ENCODE results near the gene PKDCC.
"Not testable (repeated sequence)": the region's sequence is repeated elsewhere in the genome, so short reads cannot be mapped to it uniquely, and the experiment has no call there.

Gene PKDCC

DNA sequence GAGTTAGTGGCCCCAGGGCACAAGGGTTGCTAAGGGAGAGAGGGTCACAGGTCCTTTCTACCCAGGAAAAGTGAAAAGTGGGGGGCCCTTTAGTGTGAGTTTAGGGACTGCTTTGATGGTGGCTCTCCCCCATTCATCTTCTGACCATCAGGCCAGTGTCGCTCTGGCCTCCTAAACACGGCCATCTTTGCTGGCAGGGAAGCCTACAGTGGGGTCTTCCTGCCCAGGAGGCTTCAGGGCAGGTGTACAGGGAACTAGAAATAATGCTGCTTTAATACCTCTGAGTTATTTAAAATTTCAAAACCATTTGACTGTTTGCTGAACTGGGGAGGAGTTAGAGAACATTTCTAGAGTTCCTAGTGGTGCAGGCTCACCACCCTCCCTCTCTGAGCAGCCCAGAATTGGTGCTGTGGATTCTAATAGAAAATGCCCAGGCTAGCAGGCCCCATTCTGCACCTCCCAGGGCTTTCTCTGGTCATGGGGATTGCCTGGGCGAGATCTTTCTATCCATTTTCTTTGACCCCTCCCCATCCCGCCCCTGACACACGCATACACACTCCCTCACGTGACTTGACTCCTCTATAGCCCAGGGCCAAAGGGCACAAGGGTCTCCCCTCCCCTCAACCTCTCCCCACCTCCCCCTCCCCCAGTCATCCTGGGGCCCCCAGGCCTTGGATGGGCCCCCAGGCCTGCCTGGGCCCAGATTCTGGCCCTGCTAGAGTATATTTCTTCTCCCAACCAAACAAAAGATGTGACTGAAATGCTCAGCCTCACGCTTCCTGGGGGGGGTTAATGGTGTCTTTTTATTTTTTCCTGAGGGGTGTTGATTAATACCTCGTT, 3.1 kb downstream of the PKDCC start:
- no peak for FAIRE-seq

GRCh38 chr2:42051543-42052235, 3.9 kb downstream of the PKDCC start:
- no peak for FAIRE-seq

- FAIRE-seq = no peak
Observed at GRCh38 chr2:42052702-42053481, 5.1 kb downstream of the PKDCC start.

DNA sequence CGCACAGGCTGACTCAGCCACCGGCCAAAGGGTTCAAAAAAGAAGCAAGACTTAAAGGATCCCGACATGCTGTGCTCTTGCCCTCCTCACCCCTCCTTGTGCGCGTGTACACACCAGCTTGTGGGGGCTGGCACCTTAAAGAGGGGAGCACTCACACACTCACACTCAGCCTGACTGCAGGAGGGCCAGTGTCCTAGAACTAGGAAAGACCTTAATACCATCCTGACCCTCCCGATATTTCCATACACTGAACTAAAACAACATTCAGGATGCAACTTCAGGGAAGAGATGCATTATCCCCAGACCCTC, 5.6 kb downstream of the PKDCC start:
- no peak for FAIRE-seq

GRCh38 chr2:42053791-42054701, 6.2 kb downstream of the PKDCC start:
- no peak for FAIRE-seq

DNA sequence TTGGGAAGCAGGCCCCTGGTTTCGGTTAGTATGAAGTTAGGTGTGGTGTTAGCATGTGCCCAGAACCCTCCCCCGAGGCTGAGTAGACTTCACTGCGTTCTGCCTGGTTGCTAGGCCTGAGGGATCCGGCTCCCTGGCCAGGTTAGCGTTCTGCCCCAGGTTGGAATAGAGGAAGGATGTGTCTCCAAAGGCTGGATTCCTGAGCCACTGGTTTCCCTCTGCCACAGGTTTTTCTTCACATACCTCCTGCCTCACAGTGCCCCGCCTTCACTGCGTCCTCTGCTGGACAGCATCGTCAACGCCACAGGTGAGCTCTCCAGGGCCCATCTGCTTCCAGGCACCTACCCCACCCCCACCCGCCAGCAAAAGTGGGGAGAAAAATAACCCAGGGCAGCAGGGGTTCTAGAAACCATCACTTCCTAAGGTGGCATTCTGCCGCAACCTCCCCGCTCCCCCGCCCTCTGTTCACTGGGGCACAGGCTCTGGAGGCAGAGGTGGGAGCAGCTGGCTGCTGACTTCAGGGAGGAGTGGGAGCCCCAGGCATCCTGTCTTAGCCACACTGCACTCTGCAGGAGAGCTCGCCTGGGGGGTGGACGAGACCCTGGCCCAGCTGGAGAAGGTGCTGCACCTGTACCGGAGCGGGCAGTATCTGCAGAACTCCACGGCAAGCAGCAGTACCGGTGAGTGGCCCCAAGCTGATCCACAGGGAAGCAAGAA, 7.1 kb downstream of the PKDCC start:
- FAIRE-seq = no peak

DNA sequence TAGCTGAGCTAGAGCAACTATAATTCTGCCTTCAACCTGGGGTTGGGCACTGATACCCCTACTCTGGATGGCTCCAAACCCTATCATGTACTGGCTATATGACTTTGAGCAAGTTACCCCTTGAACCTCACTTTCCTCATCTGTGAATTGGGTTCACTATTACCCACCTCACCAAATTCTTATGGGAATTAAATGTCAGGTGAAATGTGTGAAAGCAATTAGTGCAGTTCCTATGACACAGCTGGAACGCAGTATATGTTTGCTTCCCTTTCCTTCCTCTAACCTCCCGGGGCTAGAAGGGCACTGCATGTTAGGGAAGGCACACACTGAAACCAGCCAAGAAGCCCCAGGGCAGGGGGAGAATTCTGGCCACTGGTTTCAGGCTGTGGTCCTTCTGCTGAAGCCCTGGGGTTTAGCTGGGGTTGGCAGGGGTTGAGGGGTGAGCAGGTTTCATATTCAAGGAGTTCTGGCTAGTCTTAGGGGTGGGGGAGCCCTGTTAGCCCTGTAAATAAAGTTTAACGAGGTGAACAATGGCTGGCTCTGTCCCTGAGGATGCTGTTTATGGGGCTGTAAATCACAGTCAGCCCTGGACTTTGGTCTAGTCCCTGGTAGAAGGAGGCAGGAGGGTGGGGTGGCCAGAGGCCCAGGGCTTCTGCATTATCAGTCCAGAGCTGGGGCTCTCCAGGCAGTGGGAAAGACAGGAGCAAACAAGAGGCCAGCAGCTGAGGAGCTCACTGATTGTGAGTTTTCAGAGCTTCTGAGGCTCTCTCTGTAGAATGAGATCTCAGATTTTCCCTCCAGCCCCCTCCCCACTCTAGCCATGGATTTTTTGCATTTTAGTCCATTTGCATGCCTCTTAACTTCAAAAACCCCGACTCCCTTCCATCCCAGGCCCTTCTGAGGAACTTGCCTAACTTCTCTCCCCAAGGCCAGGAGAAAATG, 8.0 kb downstream of the PKDCC start:
- FAIRE-seq = no peak

DNA sequence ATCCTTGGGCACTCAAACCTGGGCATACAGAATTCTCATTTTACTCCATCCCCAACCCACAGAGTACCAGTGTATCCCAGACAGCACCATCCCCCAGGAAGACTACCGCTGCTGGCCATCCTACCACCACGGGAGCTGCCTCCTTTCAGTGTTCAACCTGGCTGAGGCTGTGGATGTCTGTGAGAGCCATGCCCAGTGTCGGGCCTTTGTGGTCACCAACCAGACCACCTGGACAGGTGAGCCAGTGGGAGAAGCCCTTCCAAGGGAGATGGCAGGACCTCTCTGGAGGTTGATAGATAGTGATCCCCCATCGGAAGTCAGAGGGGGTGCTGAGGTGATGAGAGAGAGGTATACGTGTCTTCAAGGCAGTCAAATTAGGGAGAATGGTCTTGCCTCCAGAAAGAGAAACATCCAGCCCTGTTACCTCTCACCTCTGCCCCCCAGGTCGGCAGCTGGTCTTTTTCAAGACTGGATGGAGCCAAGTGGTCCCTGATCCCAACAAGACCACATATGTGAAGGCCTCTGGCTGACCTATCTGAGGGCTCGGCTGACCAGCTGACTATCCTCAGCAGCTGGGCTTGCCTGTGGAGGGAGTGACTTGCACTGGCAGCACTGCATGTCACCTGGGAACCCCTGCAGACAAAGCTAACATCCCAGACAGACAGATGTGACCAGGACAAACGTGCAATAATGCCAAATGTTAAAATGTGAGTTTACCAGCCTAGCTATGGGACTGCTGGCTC, 9.5 kb downstream of the PKDCC start:
- no peak for FAIRE-seq

- FAIRE-seq = no peak
Observed at GRCh38 chr2:42057902-42058450, 10.2 kb downstream of the PKDCC start.

DNA sequence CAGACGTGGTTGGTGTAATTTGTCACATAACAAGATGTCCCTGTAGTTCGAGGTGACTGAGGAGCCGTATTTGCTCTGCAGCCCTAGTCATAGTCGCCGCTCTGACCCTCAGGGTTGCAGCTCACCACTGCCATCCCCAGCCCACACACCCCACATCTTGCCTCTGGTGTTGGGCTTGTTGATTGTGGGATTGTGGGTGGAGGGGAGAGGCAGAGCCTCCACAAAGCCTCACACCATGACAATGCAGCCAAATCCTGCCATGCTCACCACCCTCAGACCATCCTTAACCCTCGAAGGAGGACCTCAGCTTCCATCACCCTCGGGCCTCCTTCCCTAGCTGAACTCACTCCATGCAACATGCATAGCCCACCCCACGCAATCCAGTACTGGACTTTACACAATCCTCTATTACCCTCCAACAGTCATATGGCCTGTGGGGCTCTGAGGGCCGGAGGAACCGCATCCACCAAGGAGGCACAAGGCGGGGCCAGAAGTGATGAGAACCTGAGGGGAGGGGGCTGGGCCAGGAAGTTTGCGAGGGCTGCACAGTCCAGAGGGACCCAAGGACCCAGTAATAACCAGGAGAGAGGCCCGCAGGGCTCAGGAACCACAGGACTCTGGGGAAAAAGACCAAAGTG, 11.6 kb downstream of the PKDCC start:
- FAIRE-seq = no peak

- no peak for FAIRE-seq
Observed at GRCh38 chr2:42060028-42060427, 12.2 kb downstream of the PKDCC start.

GRCh38 chr2:42060718-42061619, 13.1 kb downstream of the PKDCC start:
- peak; percentile 21 for FAIRE-seq

GRCh38 chr2:42061839-42062238, 14.0 kb downstream of the PKDCC start:
- FAIRE-seq = no peak

DNA sequence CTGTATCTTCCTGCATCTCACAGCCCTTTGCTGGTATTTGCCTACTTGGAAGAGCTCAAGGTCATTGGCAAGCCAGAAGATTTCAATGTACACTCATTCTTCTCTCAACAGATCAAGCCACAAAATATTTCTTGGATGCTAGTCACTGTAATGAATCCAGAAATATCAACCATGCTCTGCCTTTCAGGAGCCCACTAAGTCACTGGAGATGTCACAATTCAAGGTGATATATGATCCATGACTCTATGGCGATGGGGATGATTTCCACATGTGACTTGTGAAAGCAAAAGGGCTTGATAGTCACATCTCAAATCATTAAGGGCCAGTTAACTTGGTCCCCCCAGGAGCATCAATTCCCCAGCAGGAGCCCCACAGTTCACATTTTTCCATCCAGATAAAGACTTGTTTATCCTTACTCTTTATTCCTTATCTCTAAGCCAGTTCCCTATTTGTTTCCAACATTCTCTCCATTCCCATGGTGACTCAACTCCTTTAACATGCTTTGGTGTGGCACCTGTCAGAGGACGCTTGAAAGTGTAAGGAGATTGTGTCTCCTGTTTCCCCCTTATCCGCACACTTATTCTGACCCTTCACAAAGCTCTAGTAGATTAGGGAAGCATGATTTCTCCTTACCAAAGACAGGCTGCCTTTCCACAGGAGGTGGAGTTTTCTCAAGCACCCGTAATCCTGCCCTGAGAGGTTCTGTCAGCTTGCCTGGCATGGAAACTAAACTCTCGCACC, 15.8 kb downstream of the PKDCC start:
- no peak for FAIRE-seq

GRCh38 chr2:42064417-42064942, 16.7 kb downstream of the PKDCC start:
- FAIRE-seq = no peak

GRCh38 chr2:42065753-42066152, 17.9 kb downstream of the PKDCC start:
- not testable (repeated sequence) for FAIRE-seq

DNA sequence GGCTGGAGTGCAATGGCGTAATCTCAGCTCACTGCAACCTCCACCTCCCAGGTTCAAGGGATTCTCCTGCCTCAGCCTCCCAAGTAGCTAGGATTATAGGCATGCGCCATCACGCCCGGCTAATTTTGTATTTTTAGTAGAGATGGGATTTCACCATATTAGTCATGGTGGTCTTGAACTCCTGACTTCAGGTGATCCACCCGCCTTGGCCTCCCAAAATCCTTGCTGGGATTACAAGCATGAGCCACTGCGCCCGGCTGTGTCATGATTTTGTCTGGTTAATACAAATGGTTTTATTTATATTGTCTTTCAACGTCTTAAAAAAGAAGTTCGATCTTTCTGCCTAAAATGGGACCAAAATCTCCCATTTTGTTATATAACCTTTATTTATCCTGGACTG, 19.2 kb downstream of the PKDCC start:
- not testable (repeated sequence) for FAIRE-seq
